ELF-1 (cell line): ENCODE results near the gene DNER.
"Not testable (repeated sequence)": the region's sequence is repeated elsewhere in the genome, so short reads cannot be mapped to it uniquely, and the experiment has no call there.

Experiments used
- DNase-seq: peaks from one replicate; pipeline ENCODE4 v3.0.0-alpha.2; 2016; ENCODE audit warnings: low read depth, low spot score

DNER gene, protein sequence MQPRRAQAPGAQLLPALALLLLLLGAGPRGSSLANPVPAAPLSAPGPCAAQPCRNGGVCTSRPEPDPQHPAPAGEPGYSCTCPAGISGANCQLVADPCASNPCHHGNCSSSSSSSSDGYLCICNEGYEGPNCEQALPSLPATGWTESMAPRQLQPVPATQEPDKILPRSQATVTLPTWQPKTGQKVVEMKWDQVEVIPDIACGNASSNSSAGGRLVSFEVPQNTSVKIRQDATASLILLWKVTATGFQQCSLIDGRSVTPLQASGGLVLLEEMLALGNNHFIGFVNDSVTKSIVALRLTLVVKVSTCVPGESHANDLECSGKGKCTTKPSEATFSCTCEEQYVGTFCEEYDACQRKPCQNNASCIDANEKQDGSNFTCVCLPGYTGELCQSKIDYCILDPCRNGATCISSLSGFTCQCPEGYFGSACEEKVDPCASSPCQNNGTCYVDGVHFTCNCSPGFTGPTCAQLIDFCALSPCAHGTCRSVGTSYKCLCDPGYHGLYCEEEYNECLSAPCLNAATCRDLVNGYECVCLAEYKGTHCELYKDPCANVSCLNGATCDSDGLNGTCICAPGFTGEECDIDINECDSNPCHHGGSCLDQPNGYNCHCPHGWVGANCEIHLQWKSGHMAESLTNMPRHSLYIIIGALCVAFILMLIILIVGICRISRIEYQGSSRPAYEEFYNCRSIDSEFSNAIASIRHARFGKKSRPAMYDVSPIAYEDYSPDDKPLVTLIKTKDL

DNA sequence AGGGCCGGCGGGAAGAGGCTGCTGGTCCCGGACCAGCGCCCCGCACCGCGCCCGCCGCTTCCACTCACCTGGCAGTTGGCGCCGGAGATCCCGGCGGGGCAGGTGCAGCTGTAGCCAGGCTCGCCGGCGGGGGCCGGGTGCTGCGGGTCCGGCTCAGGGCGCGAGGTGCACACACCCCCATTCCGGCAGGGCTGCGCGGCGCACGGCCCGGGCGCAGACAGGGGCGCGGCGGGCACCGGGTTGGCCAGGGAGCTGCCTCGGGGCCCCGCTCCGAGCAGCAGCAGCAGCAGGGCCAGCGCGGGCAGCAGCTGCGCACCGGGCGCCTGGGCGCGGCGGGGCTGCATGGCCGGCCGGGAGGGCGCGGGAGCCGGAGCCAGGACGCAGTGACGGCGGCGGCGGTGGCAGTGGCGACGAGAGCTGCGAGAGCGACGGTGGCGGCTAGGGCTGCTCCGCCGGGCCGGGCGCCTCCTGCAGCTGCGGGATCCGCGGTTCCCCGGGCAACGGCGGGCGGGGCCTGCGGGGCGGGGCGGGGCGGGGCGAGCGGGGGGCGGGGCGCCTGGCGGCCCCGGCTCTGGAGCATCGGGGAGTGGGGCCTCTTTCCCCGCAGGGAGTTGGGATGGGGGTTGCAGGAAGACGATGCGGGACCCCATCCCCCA, at the start of gene DNER:
Gene DNER, minus strand, starts transcription at position 476 of the 656 bp plus-strand sequence. Its CDS starts 132 bp downstream, at position 344.
- peak; percentile 30 for DNase-seq

DNA sequence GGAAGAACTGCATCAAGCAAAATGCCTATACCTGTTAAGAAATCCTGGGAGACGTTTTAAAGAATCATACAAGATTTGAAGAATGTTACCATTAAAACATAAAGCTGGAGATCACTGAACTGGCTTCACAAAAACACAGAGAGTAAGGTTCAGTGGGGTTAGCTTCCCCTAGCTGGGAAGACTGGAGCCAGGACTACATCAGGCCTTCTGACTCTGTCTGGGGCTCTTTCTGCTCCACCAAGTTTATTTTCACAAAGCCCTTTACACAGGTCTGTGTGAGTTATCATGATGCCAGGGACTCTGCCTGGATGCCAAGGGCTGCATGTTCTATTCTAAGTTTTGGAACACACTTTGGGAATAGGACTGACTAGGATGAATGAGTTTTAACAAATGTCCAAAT, 47.3 kb upstream of the DNER start:
- no peak for DNase-seq

DNA sequence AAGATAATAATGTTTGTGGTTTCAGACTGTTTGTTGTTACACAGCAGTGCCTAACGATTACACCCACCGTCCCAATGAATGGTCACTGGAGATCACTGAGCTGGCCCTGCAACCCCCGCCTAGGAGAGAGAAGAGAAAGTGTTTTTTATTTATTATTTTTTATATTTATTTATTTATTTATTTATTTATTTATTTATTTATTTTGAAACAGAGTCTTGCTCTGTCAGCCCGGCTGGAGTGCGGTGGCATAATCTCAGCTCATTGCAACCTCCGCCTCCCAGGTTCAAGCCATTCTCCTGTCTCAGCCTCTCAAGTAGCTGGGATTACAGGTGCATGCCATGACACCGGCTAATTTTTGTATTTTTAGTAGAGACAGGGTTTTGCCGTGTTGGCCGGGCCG, 43.1 kb upstream of the DNER start:
- not testable (repeated sequence) for DNase-seq

DNA sequence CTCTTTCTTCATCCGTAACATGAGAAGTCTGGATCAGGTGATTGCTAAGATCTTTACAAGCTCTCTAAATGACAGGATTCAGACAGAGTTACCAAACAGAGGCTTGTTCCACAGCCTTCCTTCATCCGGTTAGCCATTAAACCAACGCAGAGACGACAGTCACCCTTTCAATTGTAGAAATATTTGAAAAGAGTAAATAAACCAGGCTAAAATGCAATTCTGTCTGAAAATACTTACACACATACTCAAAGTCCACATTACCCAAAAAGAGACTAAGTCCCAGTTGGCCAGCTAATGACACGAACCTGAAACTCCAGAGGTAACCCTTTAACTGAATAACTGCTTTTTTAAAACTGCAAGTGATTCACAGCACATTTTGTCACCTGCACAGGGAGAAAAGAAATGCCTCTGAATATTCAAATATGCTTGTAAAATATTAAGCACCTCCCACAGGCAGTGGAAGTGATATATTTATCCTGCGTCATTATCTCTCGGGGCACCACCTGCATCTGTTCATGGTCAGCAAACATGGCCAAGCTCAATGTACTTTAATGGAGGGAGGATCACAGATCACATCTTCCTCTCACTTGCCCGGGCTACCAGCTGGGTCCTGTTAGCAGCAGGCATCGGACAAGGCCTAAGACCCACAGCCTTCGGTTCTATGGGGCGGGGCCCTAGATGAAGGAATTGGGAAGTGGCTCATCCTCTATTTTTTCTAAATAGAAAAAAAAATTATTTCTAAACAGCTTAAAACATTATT, 38.8 kb upstream of the DNER start:
- DNase-seq, result no peak

DNA sequence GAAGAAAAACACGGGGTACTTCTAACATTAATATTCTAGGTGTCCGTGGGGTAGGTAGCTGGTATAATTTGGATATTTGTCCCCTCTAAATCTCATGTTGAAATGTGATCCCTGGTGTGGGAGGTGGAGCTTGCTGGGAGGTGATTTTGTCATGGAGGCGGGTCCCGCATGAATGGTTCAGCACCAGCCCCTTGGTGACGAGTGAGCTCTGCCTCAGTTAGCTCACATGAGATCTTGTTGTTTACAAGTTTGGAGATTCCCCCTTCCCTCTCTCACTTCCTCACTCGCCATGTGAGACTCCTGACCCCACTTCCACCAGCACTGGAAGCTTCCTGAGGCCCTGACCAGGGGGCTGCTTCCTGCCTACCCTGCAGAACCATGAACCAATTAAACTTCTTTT, 35.4 kb upstream of the DNER start:
- no peak for DNase-seq

DNA sequence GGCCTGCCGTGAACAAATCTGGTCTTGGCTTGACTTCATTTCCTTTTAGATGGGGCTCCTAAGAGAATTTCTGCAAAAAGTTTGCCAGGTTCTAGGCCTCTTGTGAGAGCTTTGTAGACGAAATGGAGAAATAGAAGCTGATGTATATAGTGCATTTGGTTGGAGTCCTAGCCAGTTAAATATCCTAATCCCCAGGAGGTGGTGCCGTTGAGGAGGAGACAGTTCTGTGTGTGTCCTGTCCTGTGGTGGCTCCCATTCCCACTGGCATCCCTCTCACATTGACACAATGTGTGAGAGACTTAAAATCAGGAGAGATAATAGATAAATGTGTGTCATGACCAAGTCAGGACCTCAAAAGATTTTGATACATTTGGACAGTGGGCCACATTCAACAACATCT, 34.6 kb upstream of the DNER start:
- DNase-seq, result no peak

DNA sequence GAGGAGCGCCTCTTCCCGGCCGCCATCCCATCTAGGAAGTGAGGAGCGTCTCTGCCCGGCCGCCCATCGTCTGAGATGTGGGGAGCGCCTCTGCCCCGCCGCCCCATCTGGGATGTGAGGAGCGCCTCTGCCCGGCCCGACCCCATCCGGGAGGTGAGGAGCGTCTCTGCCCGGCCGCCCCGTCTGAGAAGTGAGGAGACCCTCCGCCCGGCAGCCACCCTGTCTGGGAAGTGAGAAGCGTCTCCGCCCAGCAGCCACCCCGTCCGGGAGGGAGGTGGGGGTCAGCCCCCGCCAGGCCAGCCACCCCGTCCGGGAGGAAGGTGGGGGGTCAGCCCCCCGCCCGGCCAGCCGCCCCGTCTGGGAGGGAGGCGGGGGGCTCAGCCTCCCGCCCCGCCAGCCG, 28.3 kb upstream of the DNER start:
- not testable (repeated sequence) for DNase-seq

DNA sequence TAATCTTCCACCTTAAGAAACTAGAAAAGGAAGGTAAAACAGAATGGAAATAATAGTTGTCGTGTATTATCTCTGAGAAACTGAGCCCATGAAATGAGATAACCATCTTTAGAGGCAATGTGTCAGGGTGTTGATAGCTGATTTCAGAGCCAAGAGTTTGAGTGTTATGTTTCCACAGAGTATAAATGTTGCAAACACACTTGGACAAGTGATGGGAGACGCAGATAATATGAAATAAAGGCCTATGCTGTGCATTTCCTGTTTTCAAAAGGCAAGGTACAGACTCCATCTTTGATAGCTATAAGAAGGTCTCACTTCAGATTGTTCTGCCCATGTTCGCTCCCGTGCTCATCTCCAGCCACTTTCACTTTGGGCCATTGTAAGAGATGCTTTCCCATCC, 25.9 kb upstream of the DNER start:
- DNase-seq, result no peak

DNA sequence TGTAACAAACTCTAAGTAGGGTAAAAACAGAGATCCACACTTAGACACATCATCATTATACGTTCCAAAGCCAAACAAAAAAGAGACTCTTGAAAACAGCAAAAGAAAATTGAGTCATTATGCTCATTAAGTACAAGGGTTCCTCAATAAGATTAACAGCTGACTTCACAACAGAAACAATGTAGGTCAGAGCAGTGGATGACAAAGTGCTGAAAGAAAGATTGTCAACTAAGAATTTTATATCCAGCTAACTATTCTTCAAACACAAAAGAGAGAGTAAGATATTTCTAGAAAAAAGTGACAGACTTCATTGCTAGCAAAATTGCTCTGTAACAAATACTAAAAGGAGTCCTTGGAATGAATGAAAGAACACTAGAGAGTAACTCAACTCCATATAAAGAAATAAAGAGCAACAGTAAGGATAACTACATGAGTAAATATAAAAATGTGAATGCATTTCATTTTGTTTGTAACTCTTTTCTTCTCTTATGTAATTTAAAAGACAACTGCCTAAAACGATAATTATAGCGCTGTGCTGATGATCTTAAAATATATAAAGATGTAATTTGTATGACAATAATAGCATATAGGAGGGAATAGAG, 23.8 kb upstream of the DNER start:
- DNase-seq, result no peak

DNA sequence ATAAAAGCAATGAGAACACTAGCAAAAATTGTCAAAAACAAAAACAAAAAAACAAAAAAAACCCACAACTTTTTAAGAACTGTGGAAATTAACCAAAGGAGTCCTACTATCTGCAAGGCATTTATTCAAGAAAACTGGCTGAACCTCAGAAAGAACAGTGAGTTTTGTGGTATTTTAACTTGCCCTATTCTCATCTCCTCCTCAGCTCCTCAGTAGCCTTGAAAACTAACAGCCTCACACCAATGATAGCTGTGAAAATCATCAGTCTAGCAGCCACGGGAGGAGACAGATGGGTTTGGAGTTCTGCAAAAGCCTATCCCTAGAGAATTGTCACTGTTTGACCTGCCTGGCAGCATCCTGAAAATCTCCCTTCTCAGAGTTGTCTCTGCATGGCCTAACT, 20.1 kb upstream of the DNER start:
- DNase-seq, result no peak

DNA sequence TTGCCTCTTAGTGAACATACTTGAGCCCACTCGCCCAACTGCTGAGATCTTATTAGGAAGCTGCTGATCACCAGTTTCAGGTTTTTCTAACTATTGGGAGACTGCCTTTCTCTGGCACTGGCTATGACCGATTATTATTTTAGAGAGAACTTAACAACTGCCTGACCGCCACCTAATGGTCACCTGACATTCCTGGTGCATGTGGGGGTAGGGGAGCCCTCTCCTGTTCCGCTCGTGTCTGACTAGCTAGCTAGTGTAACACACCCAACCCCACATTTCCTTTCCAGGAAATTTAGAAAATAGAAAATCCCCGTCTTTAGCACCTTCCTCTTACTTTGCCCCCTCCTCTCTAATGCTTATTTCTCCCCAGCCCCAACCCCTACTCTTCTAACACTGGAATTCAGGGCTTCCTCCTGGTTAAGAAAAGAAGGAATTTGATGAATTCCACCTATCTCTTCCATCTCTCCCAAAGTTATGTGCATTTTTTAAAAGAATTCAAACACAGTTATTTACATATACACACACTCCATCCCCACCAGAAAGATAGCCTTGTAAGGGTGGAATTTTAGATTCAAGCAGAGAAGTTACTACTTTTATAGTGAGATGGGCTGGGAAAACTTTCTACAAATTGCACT, 19.4 kb upstream of the DNER start:
- no peak for DNase-seq

DNA sequence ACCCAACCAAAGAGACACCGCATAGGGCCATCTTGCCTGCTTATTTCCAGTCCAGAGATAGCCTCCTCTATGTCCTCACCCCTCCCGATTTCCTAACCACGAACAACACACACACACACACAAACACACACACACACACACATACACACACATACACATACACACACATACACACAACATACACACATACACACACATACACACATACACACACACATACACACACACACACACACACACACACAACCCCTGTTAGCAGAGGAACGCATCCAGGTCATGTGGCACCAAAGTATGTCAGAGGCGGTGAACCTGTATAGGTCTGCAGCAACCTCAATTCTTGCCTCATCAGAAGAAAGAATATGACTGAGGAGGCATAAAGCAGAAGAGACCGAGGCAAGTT, 18.5 kb upstream of the DNER start:
- DNase-seq, result no peak

DNA sequence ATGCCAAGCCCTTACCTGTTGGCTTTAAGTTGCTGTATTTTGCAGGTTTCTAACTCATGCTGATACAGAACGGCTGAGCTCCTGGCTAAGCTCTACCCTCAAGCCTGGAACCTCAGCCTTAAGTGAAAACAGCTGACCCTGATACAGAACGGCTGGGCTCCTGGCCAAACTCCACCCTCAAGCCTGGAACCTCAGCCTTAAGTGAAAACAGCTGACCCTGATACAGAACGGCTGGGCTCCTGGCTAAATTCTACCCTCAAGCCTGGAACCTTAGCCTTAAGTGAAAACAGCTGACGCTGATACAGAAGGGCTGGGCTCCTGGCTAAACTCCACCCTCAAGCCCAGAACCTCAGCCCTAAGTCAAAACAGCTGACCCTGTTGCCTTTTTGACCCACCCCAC, 17.6 kb upstream of the DNER start:
- DNase-seq, result peak; percentile 26

DNA sequence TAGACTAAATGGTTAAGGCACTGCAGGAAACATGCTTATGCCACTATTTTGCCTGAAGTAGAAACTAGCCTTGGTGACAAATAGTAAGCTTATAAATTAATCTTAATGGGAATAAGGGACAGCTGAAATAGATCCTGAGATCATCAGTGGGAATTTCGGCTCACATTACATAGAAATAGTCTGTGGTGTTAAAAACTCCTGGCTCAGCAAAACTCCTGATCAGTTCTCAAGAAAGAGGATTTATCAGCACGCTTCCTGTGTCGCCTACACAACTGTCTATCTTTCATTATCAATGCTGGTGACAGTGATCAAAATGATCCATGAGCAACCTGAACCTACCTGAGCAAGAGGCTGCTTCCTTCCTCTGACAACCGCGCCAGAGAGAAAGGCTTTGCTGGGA, 17.0 kb upstream of the DNER start:
- DNase-seq, result no peak

DNA sequence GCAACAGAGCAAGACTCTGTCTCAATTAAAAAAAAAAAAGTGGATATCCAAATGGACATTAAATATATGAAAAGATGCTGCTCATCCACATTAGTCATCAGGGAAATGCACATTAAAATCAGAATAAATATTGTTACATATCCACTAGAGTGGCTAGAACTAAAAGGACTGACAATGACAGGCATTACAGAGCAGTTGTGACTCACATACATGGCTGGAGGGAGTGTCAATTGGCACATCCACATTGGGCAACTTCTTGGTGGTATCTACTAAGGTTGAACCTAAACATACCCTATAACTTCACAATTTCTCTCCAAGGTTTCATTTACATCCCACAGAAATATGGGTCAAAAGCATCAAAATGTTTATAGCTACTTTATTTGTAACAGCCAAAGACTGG, 14.0 kb upstream of the DNER start:
- DNase-seq, result no peak

DNA sequence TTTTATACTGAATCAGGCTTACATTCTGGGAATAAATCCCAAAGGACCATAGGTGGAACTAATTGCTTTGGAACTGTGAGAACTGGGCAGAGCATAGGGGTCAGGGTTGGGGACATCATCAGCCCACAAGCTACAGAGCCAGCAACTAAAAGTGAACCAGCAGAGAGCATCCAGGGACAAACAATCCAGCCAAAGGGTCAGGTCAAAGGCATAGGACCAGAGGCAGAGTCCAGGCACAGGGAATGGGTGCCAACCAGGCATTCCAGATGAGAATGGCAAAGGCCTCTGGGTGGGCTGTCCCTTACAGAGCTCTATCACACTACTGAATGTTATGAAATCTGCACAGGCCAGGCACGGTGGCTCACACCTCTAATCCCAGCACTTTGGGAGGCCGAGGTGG, 12.3 kb upstream of the DNER start:
- DNase-seq, result no peak

DNA sequence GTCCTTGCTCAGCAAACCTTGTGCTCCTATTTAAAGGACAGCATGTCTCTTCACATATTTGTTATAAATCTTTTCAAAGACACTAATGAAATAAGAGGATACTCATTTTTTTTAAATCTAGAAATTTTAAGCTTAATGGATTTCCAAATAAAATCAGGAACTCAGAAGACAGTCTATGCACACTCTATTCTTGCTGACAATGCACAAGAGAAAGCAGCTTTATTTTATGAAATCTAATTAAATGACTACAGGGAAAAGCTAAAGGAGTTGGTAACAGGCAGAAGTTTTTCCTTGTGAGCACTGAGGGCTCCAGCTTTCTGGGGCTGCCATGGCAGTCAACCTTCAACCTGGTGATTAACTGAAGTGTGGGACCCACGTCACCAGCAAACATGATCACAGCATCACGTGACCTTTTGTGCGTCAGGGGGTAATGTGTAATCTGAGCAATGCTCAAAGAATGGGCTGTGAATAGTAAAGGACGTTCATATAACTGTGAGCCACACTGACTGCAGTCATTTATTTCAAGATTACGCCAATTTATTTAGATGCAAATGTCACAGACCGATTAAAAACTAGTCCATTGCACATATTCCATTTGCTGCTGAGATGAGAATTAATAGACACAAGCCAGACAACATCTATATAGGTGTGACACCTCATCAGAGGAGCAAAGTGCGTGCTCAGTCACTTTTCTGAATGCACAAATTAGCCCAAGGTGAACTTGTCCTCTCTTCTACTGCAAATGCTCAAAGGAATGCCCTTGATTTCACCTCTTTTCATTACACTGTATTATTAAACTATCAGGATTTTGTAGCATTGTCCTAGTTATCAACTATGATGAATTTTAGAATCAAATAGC, 11.6 kb upstream of the DNER start:
- DNase-seq, result no peak

DNA sequence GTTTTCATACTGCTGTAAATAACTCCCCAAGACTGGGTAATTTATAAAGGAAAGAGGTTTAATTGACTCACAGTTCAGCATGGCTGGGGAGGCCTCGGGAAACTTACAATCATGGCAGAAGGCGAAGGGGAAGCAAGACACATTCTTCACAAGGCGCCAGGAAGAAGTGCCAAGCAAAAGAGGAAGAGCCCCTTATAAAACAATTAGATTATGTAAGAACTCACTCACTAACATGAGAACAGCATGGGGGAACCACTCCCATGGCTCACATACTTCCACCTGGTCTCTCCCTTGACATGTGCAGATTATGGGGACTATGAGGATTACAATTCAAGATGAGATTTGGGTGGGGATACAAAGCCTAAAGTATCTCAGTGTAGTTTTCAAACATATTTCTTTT, 8.8 kb upstream of the DNER start:
- not testable (repeated sequence) for DNase-seq

DNA sequence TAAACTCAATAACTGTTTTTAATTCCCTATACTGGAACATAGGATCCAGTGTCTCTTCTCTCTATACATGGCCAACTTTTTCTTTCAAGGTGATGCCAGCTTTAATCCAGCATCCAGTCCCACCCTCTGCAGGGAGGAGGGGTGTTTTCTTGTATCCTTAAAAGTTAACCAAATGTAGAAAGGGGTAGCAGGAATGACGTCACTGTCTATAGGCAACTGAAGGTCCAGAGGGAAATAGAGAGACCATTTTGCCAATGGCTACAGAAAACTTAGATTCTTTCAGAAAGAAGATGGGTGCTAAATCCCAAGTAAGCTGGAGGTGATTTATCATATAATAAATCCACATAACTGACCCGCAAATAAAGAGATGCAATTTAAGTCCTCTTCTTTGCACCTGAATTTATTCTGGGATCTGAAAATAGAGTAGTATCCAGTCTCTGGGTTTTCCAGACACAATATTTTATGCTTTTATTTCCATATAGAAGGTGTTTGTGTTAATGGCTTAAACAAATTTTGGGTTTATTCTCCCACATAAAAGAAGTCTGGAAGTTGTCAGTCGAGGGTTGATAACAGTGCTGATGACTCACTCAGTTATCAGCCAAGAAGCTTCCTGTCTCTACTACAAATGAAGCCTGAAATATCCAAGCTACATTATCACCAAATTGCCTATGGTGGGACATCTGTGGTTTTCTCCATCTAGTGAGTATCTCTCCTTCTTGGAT, 5.7 kb upstream of the DNER start:
- DNase-seq, result no peak
